Activated naive CD4-positive, alpha-beta T cell treated with anti-CD3 and anti-CD28 coated beads for 36 hours (primary cell): Measurements from ENCODE around the gene TRAPPC5. TPM values are rescaled to one million over a fixed set of nuclear protein-coding genes. Genes with fewer than 3 reads are reported as not detected.

Source experiments
- CTCF ChIA-PET: fragments of 350-600 bp; sonication (Branson Sonifier 250); formaldehyde crosslinking; loops from one replicate; lab custom pipeline; 2021; ENCODE audit warnings: antibody characterized with exemption; lab: Charles Lee
- DNase-seq: peaks from one replicate; pipeline ENCODE4 v3.0.0-alpha.2; 2020
- H3K27ac Mint-ChIP-seq: one replicate; pipeline ENCODE4 v1.8.0; 2021; ENCODE audit warnings: mild to moderate bottlenecking, mixed read lengths
- H3K27me3 Mint-ChIP-seq: one replicate; pipeline ENCODE4 v1.8.0; 2021; ENCODE audit warnings: low read depth, mixed read lengths
- H3K36me3 Mint-ChIP-seq: one replicate; pipeline ENCODE4 v1.8.0; 2021; ENCODE audit warnings: low read depth, mixed read lengths
- H3K4me1 Mint-ChIP-seq: one replicate; pipeline ENCODE4 v1.8.0; 2021; ENCODE audit warnings: low read depth, mixed read lengths
- H3K4me3 Mint-ChIP-seq: one replicate; pipeline ENCODE4 v1.8.0; 2021; ENCODE audit warnings: mild to moderate bottlenecking, moderate library complexity, mixed read lengths
- H3K9me3 Mint-ChIP-seq: one replicate; pipeline ENCODE4 v1.8.0; 2021; ENCODE audit warnings: mixed read lengths
- intact Hi-C: fragments of 100-400 bp; cut with micrococcal nuclease; formaldehyde crosslinking; loops from one replicate; pipeline ENCODE4 v1.15.1; 2023
- total RNA-seq, 2 experiments: library from RNA; stranded (reverse); gene quantifications; one replicate each; pipeline ENCODE4 v1.2.3, GENCODE V29; 2021

The TRAPPC5 gene
- total RNA-seq, 2 experiments from 2014 or later = 74.7 to 82.4 TPM

DNA sequence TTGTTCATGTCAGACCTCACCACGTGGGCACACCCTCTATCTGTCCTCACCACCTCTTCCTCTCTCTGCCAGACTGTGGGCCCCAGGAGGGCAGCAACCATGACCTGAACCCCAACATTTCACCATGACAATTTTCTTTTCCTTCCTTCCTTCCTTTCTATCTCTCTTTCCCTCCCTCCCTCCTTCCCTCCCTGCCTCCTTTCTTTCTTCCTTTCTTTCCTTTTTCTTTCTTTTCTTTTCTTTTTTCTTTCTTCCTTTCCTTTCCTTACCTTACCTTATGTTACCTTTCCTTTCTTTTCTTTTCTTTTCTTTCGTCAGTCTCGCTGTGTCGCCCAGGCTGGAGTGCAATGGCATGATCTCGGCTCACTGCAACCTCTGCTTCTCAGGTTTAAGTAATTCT is 30.0 kb downstream of the TRAPPC5 start:
- no peak overlapping the region for H3K4me3 Mint-ChIP-seq
- H3K9me3 Mint-ChIP-seq = peaks cover 2% of the 10 kb centered on the region
- no peak for DNase-seq
- peaks cover 43% of the 10 kb centered on the region for H3K4me1 Mint-ChIP-seq
- intact Hi-C loops = no loop called here
- no peak overlapping the region for H3K27ac Mint-ChIP-seq
- H3K27me3 Mint-ChIP-seq = no peaks in the 10 kb centered on the region
- H3K36me3 Mint-ChIP-seq = no peaks in the 10 kb centered on the region
- CTCF ChIA-PET = no interaction called here

DNA sequence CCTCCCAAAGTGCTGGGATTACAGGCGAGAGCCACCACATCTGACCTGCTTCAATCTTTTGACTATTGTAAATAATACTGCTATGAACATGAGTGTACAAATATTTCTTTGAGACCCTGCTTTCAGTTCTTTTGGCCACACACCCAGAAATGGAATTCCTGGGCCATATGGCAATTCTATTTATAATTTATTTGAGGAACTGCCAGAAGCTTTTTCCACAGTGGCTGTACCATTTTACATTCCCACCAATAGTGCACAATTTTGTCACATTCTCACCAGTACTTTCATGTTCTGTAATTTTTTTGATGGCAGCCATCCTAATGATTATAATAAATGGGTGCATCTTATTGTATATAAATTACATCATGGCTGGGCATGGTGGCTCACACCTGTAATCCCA is 35.0 kb downstream of the TRAPPC5 start:
- no peaks in the 10 kb centered on the region for H3K36me3 Mint-ChIP-seq
- H3K4me1 Mint-ChIP-seq = peaks cover 19% of the 10 kb centered on the region
- no peak overlapping the region for H3K27ac Mint-ChIP-seq
- intact Hi-C loops = no loop called here
- CTCF ChIA-PET = no interaction called here
- H3K27me3 Mint-ChIP-seq = no peaks in the 10 kb centered on the region
- no peak for DNase-seq
- H3K9me3 Mint-ChIP-seq = peaks cover 8% of the 10 kb centered on the region
- no peak overlapping the region for H3K4me3 Mint-ChIP-seq

DNA sequence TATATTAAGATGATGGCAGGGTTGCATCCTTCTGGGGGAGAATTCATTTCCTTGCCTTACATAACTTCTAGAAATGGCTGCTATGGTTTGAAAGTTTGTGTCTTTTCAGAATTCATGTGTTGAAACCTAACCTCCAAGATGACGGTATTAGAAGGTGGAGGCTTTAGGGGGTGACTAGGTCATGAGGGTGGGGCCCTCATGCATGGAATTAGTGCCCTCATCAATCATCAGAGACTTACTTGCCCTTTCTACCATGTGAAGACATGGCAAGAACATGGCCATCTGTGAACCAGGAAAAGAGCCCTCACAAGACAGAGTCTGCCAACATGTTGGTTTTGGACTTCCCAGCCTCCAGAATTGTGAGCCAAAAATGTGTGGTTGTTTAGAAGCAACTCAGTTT is 36.1 kb downstream of the TRAPPC5 start:
- Mint-ChIP-seq H3K4me1 (peaks cover 17% of the 10 kb centered on the region), H3K36me3 (no peaks in the 10 kb centered on the region)
- CTCF ChIA-PET = no interaction called here

DNA sequence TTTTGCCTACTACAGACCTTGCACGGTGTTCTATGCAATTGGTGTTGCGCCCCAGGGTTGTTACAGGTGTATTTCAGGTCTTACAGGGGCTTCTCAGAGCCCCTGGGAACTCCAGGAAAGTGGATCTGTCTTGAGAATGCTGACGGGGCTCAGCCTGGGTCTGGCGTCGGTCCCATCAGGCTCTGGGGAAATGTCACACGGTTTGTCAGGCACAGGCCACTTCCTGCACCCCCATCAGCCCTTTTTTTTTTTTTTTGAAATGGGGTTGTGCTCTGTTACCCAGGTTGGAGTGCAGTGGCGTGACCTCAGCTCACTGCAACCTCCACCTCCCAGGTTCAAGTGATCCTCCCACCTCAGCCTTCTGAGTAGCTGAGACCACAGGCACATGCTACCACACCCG is 38.0 kb downstream of the TRAPPC5 start:
- H3K4me1 Mint-ChIP-seq = peaks cover 17% of the 10 kb centered on the region
- CTCF ChIA-PET = no interaction called here
- H3K27me3 Mint-ChIP-seq = no peaks in the 10 kb centered on the region
- peaks cover 8% of the 10 kb centered on the region for H3K9me3 Mint-ChIP-seq
- no peaks in the 10 kb centered on the region for H3K36me3 Mint-ChIP-seq
- H3K27ac Mint-ChIP-seq = no peak overlapping the region
- no peak overlapping the region for H3K4me3 Mint-ChIP-seq
- DNase-seq = no peak
- intact Hi-C loops = no loop called here

More for the DNA sequence above, 36.1 kb downstream of the TRAPPC5 start:
- DNase-seq = no peak
- no peak overlapping the region for H3K27ac Mint-ChIP-seq
- intact Hi-C loops = no loop called here
- no peaks in the 10 kb centered on the region for H3K27me3 Mint-ChIP-seq
- H3K9me3 Mint-ChIP-seq = peaks cover 8% of the 10 kb centered on the region
- H3K4me3 Mint-ChIP-seq = no peak overlapping the region

DNA sequence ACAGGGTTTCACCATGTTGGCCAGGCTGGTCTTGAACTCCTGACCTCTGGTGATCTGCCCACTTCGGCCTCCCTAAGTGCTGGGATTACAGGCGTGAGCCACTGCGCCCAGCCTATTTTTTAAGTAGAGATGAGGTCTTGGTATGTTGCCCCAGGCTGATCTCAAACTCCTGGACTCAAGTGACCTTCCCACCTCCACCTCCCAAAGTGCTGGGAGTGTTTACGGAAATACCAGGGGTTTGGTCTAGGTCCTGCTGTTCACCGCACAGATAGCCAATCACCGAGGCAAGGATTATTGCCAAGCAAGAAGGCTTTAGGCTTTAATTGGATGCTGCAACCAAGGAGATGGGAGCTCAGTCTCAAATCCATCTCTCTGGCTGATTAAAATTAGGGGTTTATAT is 39.7 kb downstream of the TRAPPC5 start:
- CTCF ChIA-PET = no interaction called here
- H3K27ac Mint-ChIP-seq = no peak overlapping the region

DNA sequence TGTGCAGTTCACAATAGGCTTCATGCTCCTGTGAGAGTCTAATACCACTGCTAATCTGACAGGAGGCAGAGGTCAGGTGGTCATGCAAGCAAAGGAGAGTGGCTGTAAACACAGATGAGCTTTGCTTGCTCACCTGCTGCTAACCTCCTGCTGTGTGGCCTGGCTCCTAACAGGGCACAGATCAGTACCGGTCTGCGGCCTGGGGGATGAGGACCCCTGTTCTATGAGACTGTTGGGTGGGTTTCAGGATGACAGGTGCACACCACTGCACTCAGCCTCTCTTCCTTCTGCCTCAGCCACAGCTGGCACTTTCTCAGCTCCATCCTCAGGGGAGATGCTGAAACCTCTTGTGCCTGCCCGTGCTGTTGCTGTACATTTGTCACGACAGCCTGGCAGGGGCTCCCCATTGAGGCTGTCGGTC is 41.6 kb downstream of the TRAPPC5 start:
- no peak overlapping the region for H3K4me3 Mint-ChIP-seq
- CTCF ChIA-PET = no interaction called here
- no peak overlapping the region for H3K27ac Mint-ChIP-seq
- no peaks in the 10 kb centered on the region for H3K36me3 Mint-ChIP-seq
- no peaks in the 10 kb centered on the region for H3K9me3 Mint-ChIP-seq
- no peak for DNase-seq
- H3K4me1 Mint-ChIP-seq = peaks cover 4% of the 10 kb centered on the region
- peaks cover 4% of the 10 kb centered on the region for H3K27me3 Mint-ChIP-seq
- intact Hi-C loops = no loop called here

More for the DNA sequence above, 39.7 kb downstream of the TRAPPC5 start:
- Mint-ChIP-seq H3K4me3 (no peak overlapping the region), H3K4me1 (peaks cover 4% of the 10 kb centered on the region), H3K27me3 (no peaks in the 10 kb centered on the region), H3K36me3 (no peaks in the 10 kb centered on the region), H3K9me3 (peaks cover 6% of the 10 kb centered on the region)
- intact Hi-C loops = no loop called here
- DNase-seq = no peak

DNA sequence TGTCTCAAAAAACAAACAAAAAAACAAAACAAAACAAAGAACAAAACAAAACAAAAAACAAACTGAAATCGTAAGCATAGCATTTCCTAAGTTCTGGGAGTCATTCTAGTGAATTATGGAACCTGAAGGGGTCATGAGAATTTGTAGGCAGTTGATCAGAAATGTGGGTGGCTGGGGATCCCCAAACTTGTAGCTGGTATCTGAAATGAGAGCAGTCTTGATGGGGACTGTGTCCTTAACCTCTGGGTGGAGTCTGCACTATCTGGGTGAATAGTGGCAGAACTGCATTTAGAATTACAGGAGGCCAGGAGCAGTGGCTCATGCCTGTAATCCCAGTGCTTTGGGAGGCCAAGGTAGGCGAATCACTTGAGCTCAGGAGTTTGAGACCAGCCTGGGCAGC is 45.2 kb downstream of the TRAPPC5 start:
- Mint-ChIP-seq H3K9me3 (no peaks in the 10 kb centered on the region), H3K27me3 (peaks cover 35% of the 10 kb centered on the region), H3K36me3 (no peaks in the 10 kb centered on the region), H3K4me3 (no peak overlapping the region), H3K27ac (no peak overlapping the region), H3K4me1 (peaks cover 9% of the 10 kb centered on the region)
- intact Hi-C loops = no loop called here
- no peak for DNase-seq
- CTCF ChIA-PET = interaction anchor here (1.1 kb wide), 1 partner anchor 56 kb away, joined by 6 read pairs; no protein-coding TSS in a partner anchor

DNA sequence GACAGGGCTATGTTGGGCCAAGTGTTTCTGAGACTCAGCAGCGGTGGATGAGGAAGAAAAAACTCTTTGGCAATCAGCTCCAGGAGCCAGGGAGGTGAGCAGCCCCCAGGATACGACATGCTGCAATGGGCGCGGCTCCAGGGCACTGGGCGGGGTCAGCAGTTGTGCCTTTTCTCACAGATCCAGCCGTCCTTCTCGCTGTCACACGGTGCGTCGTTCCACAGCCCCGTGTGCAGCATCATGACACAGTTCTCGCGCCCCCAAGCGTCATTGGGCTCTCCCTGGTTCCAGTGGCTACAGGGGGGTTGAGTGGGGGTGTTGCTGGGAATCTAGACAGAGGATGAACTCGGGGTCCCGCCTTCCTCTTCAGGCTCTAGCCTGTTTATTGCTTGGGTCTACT is 48.6 kb downstream of the TRAPPC5 start:
- DNase-seq = no peak
- intact Hi-C loops = no loop called here
- H3K27ac Mint-ChIP-seq = no peak overlapping the region
- no peak overlapping the region for H3K4me3 Mint-ChIP-seq
- CTCF ChIA-PET = no interaction called here
- H3K27me3 Mint-ChIP-seq = peaks cover 45% of the 10 kb centered on the region
- H3K9me3 Mint-ChIP-seq = no peaks in the 10 kb centered on the region
- no peaks in the 10 kb centered on the region for H3K36me3 Mint-ChIP-seq
- H3K4me1 Mint-ChIP-seq = peaks cover 12% of the 10 kb centered on the region

DNA sequence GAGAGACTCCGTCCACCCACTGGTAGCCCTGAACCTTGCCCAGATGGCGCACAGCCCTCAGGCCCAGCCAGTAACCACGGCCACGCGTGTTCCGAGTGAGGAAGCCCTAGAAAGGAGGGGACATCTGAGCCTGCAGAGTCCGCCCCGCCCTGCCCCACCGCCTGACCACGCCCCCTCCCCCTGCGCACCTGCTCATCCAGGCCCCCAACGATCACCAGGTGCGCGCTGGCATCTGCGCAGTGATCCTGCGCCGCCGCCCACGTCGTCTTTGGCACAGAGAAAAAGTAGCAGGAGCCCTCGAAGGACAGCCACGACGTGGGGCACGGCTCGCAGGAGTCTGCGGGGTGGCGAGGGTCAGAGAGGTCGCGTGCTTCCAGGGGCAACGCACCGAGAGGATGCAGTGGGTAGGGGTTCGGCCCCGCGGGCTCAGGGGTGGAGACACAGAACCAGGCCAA is 49.2 kb downstream of the TRAPPC5 start:
- peaks cover 12% of the 10 kb centered on the region for H3K4me1 Mint-ChIP-seq
- H3K27ac Mint-ChIP-seq = no peak overlapping the region
- H3K4me3 Mint-ChIP-seq = no peak overlapping the region
- intact Hi-C loops = no loop called here
- no peak for DNase-seq
- H3K27me3 Mint-ChIP-seq = peaks cover 45% of the 10 kb centered on the region
- CTCF ChIA-PET = no interaction called here
- H3K36me3 Mint-ChIP-seq = no peaks in the 10 kb centered on the region
- H3K9me3 Mint-ChIP-seq = no peaks in the 10 kb centered on the region

DNA sequence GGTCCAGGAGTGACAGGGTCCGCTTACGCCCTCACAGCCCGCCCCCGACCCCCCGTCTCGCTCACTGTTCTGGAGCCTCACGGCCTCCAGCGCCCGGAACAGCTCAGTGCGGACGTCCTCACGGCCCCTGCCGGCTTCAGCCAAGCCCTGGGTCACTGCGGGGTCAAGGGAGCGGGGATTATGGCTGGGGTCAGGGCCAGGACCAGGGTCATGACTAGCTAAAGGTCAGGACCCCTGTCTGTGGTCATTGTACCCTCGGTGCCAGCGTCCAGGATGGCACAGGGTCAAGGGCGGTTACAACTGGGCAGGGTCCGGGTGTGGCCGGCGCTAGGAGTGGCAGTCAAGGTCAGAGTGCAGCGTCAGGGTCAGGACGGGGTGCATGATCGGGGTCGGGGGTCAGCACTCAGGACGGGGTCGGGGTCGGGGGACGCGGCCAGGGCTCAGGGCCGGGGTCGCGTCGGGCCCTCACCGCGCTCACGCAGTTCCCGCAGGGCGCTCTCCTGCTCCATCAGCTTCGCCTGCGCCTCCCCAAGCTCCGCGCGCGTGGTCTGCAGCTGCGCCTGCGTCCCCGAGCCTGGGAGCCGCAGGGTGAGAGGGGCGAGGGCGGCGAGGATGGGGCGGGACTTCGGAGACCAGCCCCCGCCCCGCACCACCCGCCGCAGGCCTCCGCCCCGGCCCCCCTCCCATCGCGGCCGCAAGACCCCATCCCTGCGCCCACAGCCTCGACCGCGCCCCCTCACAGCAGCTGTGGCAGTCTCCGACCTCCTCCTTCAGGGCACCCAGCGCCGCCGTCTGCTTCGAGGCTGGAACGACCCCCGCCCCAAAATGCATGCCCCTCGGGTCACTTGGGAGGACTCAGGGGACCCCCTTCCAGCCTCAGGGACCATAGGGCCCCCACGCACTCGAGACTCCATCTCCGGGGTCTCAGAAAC is 49.9 kb downstream of the TRAPPC5 start:
- CTCF ChIA-PET = no interaction called here
- H3K9me3 Mint-ChIP-seq = no peaks in the 10 kb centered on the region
- H3K36me3 Mint-ChIP-seq = no peaks in the 10 kb centered on the region
- no peak overlapping the region for H3K4me3 Mint-ChIP-seq
- no peak for DNase-seq
- peaks cover 45% of the 10 kb centered on the region for H3K27me3 Mint-ChIP-seq
- H3K4me1 Mint-ChIP-seq = peaks cover 12% of the 10 kb centered on the region
- H3K27ac Mint-ChIP-seq = no peak overlapping the region
- intact Hi-C loops = no loop called here

DNA sequence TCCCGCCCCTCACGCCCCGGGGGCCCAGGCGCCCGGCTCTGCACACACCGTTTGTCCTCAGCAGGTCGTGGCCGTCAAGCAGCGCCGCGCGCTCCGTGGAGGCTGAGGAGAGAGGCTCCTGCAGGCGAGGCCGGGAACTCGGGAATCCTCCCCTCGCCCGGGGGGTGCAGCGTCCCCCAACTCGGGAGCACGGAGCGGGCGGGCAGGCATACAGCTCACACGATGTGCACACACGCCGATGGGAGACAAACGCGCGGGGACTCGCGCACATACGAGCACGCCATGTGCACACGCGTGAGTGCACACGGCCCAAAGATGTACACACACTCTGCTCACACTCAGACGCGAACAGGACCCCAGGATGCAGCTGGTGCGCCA is 50.6 kb downstream of the TRAPPC5 start:
- Mint-ChIP-seq H3K27ac (no peak overlapping the region), H3K9me3 (no peaks in the 10 kb centered on the region), H3K27me3 (peaks cover 46% of the 10 kb centered on the region), H3K36me3 (no peaks in the 10 kb centered on the region), H3K4me3 (no peak overlapping the region), H3K4me1 (peaks cover 12% of the 10 kb centered on the region)
- intact Hi-C loops = no loop called here
- CTCF ChIA-PET = no interaction called here
- no peak for DNase-seq

DNA sequence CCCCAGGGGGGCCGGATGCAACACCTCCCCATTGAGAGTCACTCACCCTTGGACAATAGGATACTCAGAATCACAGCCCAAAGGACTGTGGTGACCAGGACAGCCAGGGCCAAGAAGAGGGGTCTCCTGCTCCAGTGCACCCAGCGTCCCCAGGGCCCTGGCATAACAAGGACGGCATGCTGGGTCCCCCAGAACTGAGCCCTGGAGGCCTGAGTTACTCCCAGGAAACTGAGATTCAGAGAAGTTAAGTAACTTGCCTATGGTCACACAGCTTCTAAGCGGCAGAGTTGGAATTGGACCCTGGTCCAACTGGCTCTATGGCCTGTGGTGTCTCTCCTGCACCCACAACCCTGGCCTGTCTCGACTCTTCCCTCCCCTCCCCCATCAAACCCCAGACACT is 51.0 kb downstream of the TRAPPC5 start:
- H3K36me3 Mint-ChIP-seq = no peaks in the 10 kb centered on the region

DNA sequence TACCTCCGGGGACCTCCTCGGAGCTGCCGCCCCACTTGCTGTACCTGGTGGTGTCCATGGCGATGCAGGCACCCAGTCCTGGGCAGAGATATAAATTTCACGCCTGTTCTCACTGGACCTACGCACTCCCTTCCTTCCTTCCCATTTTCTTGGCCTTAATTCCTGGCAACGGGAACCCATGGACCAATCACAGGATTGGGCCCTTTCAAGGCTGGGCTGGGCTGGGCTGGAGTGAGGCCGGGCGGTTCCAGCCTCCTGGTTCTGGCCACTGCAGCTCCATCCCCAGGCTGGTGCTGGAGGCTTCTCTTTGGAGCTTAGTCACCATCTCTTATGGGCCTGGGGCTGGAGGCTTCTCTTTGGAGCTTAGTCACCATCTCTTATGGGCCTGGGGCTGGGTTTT is 51.4 kb downstream of the TRAPPC5 start, which contains the start of gene CLEC4G:
Gene CLEC4G, minus strand, starts transcription at position 66 of the 400 bp plus-strand sequence. Its CDS starts 8 bp downstream, at position 58.
- H3K4me1 Mint-ChIP-seq = peaks cover 12% of the 10 kb centered on the region
- DNase-seq = no peak
- H3K27ac Mint-ChIP-seq = no peak within 1 kb of the TSS
- peaks cover 43% of the 10 kb centered on the region for H3K27me3 Mint-ChIP-seq
- intact Hi-C loops = no loop called here
- H3K4me3 Mint-ChIP-seq = no peak within 1 kb of the TSS
- CTCF ChIA-PET = no interaction called here
- no peaks in the 10 kb centered on the region for H3K9me3 Mint-ChIP-seq
- H3K36me3 Mint-ChIP-seq = no peaks in the 10 kb centered on the region

More for the DNA sequence above, 51.0 kb downstream of the TRAPPC5 start:
- Mint-ChIP-seq H3K27ac (no peak overlapping the region), H3K27me3 (peaks cover 45% of the 10 kb centered on the region), H3K4me1 (peaks cover 12% of the 10 kb centered on the region), H3K9me3 (no peaks in the 10 kb centered on the region), H3K4me3 (no peak overlapping the region)
- intact Hi-C loops = no loop called here
- DNase-seq = no peak
- CTCF ChIA-PET = no interaction called here
